22Rv1 (cell line): ENCODE measurements around the gene EHBP1.

Experiments
- ZFX ChIP-seq: fragments of 450-650 bp; IDR thresholded peaks from 2 replicates; pipeline ENCODE4 v1.6.1; 2017; ENCODE audit warnings: antibody characterized with exemption, borderline replicate concordance
- TF ChIP-seq, protein P1 (sequence below): fragments of 450-650 bp; IDR thresholded peaks from 2 replicates; pipeline ENCODE4 v1.5.1; 2017; ENCODE audit warnings: mild to moderate bottlenecking

DNA sequence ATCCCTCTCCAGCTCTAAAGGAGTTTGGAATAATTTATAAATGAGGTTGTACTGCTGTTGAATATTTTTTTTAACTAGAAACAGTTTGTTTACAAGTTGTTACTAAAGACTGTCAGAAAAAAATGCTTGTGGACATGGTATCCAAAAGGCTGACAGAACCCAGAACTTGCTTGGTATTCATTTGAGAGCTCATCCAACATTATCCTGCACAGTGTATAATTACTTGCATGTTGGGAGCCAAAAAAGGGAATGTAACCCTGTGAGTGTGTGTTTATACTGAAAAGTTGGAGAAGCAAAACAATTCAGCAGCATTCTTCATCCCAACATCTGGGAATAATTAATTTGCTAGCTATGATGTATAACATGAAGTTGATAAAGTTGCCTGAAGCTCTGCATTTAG, 42.1 kb upstream of the EHBP1 start:
- TF ChIP-seq, protein P1, sequence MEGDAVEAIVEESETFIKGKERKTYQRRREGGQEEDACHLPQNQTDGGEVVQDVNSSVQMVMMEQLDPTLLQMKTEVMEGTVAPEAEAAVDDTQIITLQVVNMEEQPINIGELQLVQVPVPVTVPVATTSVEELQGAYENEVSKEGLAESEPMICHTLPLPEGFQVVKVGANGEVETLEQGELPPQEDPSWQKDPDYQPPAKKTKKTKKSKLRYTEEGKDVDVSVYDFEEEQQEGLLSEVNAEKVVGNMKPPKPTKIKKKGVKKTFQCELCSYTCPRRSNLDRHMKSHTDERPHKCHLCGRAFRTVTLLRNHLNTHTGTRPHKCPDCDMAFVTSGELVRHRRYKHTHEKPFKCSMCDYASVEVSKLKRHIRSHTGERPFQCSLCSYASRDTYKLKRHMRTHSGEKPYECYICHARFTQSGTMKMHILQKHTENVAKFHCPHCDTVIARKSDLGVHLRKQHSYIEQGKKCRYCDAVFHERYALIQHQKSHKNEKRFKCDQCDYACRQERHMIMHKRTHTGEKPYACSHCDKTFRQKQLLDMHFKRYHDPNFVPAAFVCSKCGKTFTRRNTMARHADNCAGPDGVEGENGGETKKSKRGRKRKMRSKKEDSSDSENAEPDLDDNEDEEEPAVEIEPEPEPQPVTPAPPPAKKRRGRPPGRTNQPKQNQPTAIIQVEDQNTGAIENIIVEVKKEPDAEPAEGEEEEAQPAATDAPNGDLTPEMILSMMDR, result no peak
- no peak for TF ChIP-seq ZFX
